ENCODE results near the gene SMARCC2.

The SMARCC2 gene

GRCh38 chr12:56151672-56152131 is 37.6 kb downstream of the SMARCC2 start:
- TF ChIP-seq CTCF (IDR thresholded peaks at IDR 0.05), result peak; percentile 39; the same call in 1 of the 2 replicates

- TF ChIP-seq CTCF (IDR thresholded peaks at IDR 0.05), result no peak
These were observed 38.7 kb downstream of the SMARCC2 start for GRCh38 chr12:56150563-56150962.

- no peak for TF ChIP-seq CTCF (IDR thresholded peaks at IDR 0.05)
These were observed 42.5 kb downstream of the SMARCC2 start for GRCh38 chr12:56146492-56147460.

- no peak for TF ChIP-seq CTCF (IDR thresholded peaks at IDR 0.05)
These were observed 44.1 kb downstream of the SMARCC2 start for GRCh38 chr12:56145217-56145616.

GRCh38 chr12:56143870-56144269 is 45.4 kb downstream of the SMARCC2 start:
- no peak for TF ChIP-seq CTCF (IDR thresholded peaks at IDR 0.05)

GRCh38 chr12:56143217-56143616 is 46.1 kb downstream of the SMARCC2 start:
- TF ChIP-seq CTCF (IDR thresholded peaks at IDR 0.05), result no peak

GRCh38 chr12:56141946-56142784 is 47.1 kb downstream of the SMARCC2 start:
- no peak for TF ChIP-seq CTCF (IDR thresholded peaks at IDR 0.05)
